ENCODE results near the gene HSPB6.
"Not testable (repeated sequence)": the region's sequence is repeated elsewhere in the genome, so short reads cannot be mapped to it uniquely, and the experiment has no call there.

HSPB6 gene

DNA sequence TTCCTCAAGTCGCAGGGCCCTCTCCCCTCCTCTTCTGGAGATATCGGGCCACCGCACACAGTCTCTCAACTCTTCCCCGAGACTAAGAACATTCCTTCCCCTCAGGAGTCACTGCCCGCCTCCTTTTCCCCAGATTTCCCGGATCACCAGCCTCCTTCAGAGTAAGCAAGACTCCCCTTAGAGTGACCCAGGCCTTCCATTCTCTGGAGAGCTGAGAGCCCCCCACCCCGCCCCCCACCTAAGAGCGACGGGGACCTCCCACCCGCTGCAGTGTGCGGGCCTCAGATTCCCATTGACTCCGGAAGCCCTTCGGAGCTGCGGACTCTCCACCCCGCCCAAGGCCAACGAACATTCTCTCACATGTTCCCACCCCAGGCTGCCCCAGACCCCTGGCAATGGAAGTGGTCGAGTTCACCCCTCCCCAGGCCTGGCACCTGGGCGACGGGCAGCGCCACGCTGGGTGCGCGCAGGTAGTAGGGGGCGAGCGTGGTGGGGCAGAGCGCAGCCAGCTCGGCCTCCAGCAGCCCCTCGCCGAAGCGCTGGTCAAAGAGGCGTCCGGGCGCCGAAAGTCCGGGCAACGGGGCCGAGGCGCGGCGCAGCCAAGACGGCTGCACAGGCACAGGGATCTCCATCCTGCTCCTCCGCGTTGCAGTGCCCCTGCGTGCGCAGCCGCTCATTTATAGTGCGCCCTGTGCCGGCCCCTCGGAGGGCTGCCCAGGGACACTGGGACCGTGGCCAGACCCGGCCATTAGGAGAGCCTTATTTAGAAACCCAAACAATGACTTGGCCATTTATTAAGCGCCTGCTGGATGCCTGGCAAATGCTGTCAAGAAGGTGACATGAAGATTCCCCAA lies at the start of gene HSPB6:
Gene HSPB6 (minus strand): TSS at position 653 of the 854 bp plus-strand sequence. CDS start 21 bp downstream, at position 632.
- no peak for DNase-seq (ENCODE audit: low spot score)

GRCh38 chr19:35806597-35806996 lies 49.8 kb upstream of the HSPB6 start:
- no peak for DNase-seq (ENCODE audit: low spot score)

DNA sequence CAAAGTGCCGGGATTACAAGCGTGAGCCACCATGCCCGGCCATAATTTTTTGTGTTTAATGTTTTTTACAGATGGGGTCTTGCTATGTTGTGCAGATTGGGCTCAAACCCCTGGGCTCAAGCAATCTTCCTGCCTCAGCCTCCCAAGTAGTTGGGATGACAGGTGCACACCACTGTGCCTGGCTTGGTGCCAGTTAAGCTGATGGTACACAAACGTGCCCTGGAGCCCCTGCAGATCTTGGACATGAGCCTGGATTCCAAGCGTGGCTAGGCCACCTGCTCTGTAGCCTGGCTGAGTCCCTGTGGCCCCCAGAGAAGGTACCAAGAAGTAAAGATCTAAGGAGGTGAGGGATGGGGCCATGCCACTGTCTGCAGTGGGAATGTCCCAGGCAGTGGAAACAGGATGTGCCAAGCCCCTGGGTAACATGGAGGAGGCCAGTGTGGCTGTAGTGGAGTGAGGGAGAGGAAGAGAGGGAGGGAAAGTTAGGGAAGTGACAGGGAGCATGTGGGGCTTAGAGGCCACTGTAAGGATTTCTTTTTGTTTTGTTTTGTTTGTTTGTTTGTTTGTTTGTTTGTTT lies 48.8 kb upstream of the HSPB6 start:
- DNase-seq (ENCODE audit: low spot score) = no peak

GRCh38 chr19:35801828-35802227 lies 45.0 kb upstream of the HSPB6 start:
- DNase-seq (ENCODE audit: low spot score) = no peak

GRCh38 chr19:35797663-35798062 lies 40.8 kb upstream of the HSPB6 start:
- DNase-seq (ENCODE audit: low spot score) = no peak

DNA sequence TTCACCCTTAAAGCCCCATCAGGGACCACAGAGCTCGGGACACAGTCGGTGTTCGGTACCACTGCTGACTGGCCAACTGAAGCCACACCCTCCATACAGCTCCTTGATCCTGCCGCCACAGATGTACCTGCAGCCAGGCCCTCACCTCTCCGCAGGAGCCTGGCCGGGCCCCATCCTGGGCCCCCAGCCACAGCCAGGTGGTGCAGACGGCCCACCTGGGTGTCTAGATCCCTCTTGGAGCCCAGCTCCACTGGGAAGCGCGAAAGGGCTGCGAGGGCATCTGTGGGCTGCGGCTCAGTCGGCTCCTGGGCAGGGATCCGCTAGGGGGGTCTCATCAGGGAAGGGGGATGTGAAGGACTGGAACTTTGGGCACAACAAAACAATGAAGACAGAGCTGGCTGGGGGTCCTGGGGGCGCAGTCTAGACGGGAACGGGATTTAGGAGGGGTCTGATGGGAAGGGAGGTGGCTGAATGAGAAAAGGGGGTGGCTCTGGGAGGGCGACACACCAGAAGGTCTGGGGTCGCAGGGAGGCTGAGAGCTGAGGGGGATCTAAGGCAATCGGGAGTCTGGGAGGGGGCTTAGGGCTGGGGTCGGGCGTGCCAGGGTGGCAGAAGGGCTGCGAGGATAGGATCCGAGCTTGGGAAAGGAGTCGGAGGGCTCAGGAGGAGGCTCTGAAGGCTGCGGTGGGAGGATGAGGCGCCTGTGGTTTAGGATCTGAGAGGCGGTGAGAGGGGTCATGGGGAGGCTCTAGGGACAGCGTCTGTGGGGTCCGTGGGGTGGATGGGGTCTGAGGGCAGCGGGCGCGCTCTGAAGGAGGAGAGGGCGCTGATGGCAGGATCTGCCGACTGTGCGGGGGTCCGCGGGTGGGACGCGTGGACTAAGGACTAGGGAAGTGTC lies 40.1 kb upstream of the HSPB6 start:
- DNase-seq (ENCODE audit: low spot score) = no peak

DNA sequence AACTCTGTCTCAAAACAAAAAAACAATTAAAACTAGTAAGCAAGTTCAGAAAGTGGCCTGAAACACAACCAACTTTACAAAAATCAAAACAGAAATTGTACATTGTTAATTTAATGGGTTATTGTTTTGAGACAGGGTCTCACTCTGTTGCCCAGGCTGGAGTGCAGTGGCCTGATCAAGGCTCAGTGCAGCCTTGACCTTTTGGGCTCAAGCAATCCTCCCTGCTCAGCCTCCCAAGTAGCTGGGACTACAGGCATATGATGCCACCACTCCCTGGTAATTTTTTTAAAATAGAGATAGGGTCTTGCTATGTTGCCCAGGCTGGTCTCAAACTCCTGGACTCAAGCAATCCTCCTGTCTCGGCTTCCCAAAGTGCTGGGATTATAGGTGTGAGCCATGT lies 38.7 kb upstream of the HSPB6 start:
- not testable (repeated sequence) for DNase-seq (ENCODE audit: low spot score)

GRCh38 chr19:35793381-35794165 lies 36.7 kb upstream of the HSPB6 start:
- DNase-seq (ENCODE audit: low spot score) = no peak

GRCh38 chr19:35792888-35793287 lies 36.1 kb upstream of the HSPB6 start:
- no peak for DNase-seq (ENCODE audit: low spot score)

- no peak for DNase-seq (ENCODE audit: low spot score)
Observed at GRCh38 chr19:35792312-35792711, 35.5 kb upstream of the HSPB6 start.

DNA sequence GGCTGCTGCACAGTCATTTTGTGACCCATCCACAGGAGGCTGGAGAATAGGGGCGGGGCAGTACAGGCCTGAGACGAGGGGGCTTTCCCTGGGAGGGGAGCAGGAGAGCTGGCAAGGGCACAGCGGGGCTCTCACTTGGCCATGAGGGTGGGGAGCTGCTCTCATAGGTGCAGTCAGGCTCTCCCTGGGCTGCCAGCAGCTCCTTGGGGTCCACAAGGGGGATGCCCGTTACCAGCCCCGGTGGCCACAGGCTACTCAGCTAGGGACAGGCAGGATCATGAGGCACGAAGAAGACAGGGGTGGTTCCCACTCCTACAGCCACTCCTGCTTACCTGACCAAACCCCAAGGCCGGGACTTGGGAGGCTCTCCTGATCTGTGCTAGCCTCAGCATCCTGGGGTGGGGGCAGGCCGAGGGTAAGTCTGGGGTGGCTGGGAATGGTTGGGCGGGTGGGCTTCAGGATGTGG lies 35.0 kb upstream of the HSPB6 start:
- DNase-seq (ENCODE audit: low spot score) = no peak

- no peak for DNase-seq (ENCODE audit: low spot score)
Observed at GRCh38 chr19:35790981-35791813, 34.4 kb upstream of the HSPB6 start.

GRCh38 chr19:35789978-35790944 lies 33.4 kb upstream of the HSPB6 start:
- no peak for DNase-seq (ENCODE audit: low spot score)

GRCh38 chr19:35789195-35789977 lies 32.6 kb upstream of the HSPB6 start:
- DNase-seq (ENCODE audit: low spot score) = no peak

GRCh38 chr19:35788205-35788960 lies 31.6 kb upstream of the HSPB6 start:
- no peak for DNase-seq (ENCODE audit: low spot score)

DNA sequence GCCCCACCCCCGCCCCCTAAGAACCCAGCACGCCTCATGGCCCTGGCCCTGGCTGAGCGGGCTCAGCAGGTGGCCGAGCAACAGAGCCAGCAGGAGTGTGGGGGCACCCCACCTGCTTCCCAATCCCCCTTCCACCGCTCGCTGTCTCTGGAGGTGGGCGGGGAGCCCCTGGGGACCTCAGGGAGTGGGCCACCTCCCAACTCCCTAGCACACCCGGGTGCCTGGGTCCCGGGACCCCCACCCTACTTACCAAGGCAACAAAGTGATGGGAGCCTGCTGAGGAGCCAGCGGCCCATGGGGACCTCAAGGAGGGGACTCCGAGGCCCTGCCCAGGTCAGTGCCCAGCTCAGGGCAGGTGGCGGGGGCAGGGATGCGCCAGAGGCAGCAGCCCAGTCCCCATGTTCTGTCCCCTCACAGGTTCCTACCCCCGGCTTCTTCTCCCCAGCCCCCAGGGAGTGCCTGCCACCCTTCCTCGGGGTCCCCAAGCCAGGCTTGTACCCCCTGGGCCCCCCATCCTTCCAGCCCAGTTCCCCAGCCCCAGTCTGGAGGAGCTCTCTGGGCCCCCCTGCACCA lies 30.5 kb upstream of the HSPB6 start:
- DNase-seq (ENCODE audit: low spot score) = no peak

GRCh38 chr19:35786299-35787160 lies 29.7 kb upstream of the HSPB6 start:
- no peak for DNase-seq (ENCODE audit: low spot score)

All from CD4-positive, alpha-beta T cell treated with Interleukin-2 at 100 ng/mL for 4 hours (primary cell).